Large intestine (tissue), 3 donors: ENCODE measurements around the gene HPS4. TPM values are rescaled to one million over a fixed set of nuclear protein-coding genes. Genes with fewer than 3 reads are reported as not detected.
"Not testable (repeated sequence)": the region's sequence is repeated elsewhere in the genome, so short reads cannot be mapped to it uniquely, and the experiment has no call there.

ENCODE experiments used
- DNase-seq, 2 donors: peaks; one replicate each; pipeline versions ENCODE4 v3.0.0 to v3.0.0-alpha.2; 2013
- H3K27ac ChIP-seq: one replicate; pipeline ENCODE4 v1.5.1; 2013; ENCODE audit warnings: low read length
- H3K27me3 ChIP-seq: 2 replicates; pipeline ENCODE4 v1.6.1; 2013; ENCODE audit warnings: low read length; ENCODE audit not compliant: control insufficient read depth, insufficient read depth
- H3K36me3 ChIP-seq: 2 replicates; pipeline ENCODE4 v1.6.1; 2013; ENCODE audit warnings: low read length; ENCODE audit not compliant: control insufficient read depth, insufficient read depth
- H3K4me1 ChIP-seq: one replicate; pipeline ENCODE4 v1.6.1; 2013; ENCODE audit warnings: low read length; ENCODE audit not compliant: control insufficient read depth, insufficient read depth
- H3K4me3 ChIP-seq: one replicate; pipeline ENCODE4 v1.5.1; 2013; ENCODE audit warnings: low read length
- H3K9me3 ChIP-seq: one replicate; pipeline ENCODE4 v1.6.1; 2013; ENCODE audit warnings: mild to moderate bottlenecking, low read depth, low read length, moderate library complexity; ENCODE audit not compliant: control insufficient read depth
- WGBS: methylation state at CpG from one replicate; pipeline ENCODE4 v1.1.5; 2013; ENCODE audit warnings: low lambda C conversion rate; ENCODE audit not compliant: insufficient coverage; 5-methylcytosine and 5-hydroxymethylcytosine counted together
- polyA plus RNA-seq: library from polyadenylated mRNA; unstranded; fragments of 120-200 nt; gene quantifications from one replicate; pipeline ENCODE4 v1.2.1, GENCODE V29; 2013

The HPS4 gene
- polyA plus RNA-seq, 1 donor, result 47.3 TPM

GRCh38 chr22:26416256-26416655, 67.3 kb downstream of the HPS4 start:
- no peaks in the 10 kb centered on the region for H3K9me3 ChIP-seq
- H3K4me3 ChIP-seq, result no peak overlapping the region
- H3K27me3 ChIP-seq, result peaks cover 40% of the 10 kb centered on the region
- WGBS, result 83% methylated on average over 1 of the region's 4 CpGs
- no peak overlapping the region for H3K27ac ChIP-seq
- no peak for DNase-seq
- H3K36me3 ChIP-seq, result no peaks in the 10 kb centered on the region
- H3K4me1 ChIP-seq, result no peaks in the 10 kb centered on the region

- Histone ChIP-seq H3K4me1 (no peaks in the 10 kb centered on the region), H3K9me3 (no peaks in the 10 kb centered on the region), H3K4me3 (no peak overlapping the region), H3K27me3 (peaks cover 46% of the 10 kb centered on the region), H3K27ac (no peak overlapping the region), H3K36me3 (no peaks in the 10 kb centered on the region)
- no CpG with 5 or more reads among the region's 4 CpGs for WGBS
- DNase-seq, result no peak
These were observed 69.2 kb downstream of the HPS4 start for GRCh38 chr22:26414347-26414746.

- no peaks in the 10 kb centered on the region for H3K36me3 ChIP-seq
- H3K27me3 ChIP-seq, result peaks cover 36% of the 10 kb centered on the region
- no peak for DNase-seq
- no peaks in the 10 kb centered on the region for H3K9me3 ChIP-seq
- no peak overlapping the region for H3K27ac ChIP-seq
- H3K4me1 ChIP-seq, result no peaks in the 10 kb centered on the region
- H3K4me3 ChIP-seq, result no peak overlapping the region
- WGBS, result 100% methylated on average over 2 of the region's 5 CpGs
These were observed 73.2 kb downstream of the HPS4 start for GRCh38 chr22:26410386-26410785.

- H3K4me3 ChIP-seq, result no peak overlapping the region
- no peaks in the 10 kb centered on the region for H3K4me1 ChIP-seq
- WGBS, result no CpG with 5 or more reads among the region's 5 CpGs
- H3K27me3 ChIP-seq, result peaks cover 41% of the 10 kb centered on the region
- H3K9me3 ChIP-seq, result no peaks in the 10 kb centered on the region
- H3K36me3 ChIP-seq, result no peaks in the 10 kb centered on the region
- DNase-seq, result no peak
- no peak overlapping the region for H3K27ac ChIP-seq
These were observed 73.8 kb downstream of the HPS4 start for GRCh38 chr22:26409719-26410335.

GRCh38 chr22:26408562-26409220, 74.9 kb downstream of the HPS4 start:
- not testable (repeated sequence) for H3K9me3 ChIP-seq, H3K4me1 ChIP-seq, H3K36me3 ChIP-seq, DNase-seq, H3K27ac ChIP-seq, H3K4me3 ChIP-seq
- peaks cover 38% of the 10 kb centered on the region for H3K27me3 ChIP-seq
- 90% methylated on average over 3 of the region's 7 CpGs for WGBS

DNA sequence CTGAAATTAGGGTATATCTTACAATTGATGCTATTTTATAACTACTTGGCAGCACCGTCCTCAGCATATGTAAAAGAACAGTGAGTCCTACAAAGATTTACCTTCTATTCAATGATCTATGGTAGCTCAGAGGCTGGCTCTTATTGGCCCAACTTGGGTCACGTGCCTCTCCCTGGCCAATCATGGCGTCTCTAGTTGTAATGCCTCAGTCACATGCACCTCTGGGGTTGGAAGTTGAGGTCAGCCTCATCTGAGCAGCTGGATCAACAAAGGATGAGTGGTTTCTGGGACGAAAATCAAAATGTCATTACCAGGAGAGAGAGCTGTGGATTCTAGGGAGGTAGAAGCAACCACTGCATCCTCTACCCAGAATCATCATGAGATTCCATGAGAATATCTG, 77.5 kb downstream of the HPS4 start:
- Histone ChIP-seq H3K27ac (no peak overlapping the region), H3K4me3 (no peak overlapping the region), H3K27me3 (peaks cover 26% of the 10 kb centered on the region), H3K36me3 (no peaks in the 10 kb centered on the region), H3K9me3 (no peaks in the 10 kb centered on the region), H3K4me1 (no peaks in the 10 kb centered on the region)
- no CpG with 5 or more reads among the region's 4 CpGs for WGBS
- DNase-seq, result no peak

DNA sequence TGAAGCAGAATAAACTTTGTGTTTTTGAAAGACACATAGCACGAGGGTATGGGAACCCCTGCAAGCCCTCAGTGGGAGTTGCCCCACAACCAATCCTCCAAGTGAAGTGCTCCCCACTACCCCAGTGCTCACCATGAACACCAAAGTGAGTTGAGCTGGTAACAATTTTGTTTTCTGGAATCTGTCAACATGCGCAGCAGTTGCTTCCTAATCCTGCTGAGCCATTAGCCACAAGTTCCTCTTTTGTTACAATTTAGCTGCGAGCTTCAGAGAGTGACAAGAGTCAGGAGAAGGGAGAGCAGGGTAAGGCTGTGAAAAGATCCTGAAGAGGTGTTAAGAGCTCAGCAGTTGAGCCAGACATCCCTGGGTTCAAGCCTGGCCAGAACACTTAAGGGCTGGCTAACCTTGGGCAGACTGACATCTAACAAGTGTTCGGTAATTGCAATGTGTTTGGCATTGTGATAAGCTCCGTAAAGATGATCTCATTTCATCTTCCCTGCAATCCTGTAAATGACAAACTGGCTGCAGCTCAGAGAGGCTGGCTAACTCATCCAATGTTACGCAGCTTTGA, 78.6 kb downstream of the HPS4 start:
- Histone ChIP-seq H3K9me3 (no peaks in the 10 kb centered on the region), H3K4me1 (no peaks in the 10 kb centered on the region), H3K27me3 (peaks cover 25% of the 10 kb centered on the region), H3K36me3 (no peaks in the 10 kb centered on the region), H3K27ac (no peak overlapping the region), H3K4me3 (no peak overlapping the region)
- no CpG with 5 or more reads among the region's 6 CpGs for WGBS
- no peak for DNase-seq

DNA sequence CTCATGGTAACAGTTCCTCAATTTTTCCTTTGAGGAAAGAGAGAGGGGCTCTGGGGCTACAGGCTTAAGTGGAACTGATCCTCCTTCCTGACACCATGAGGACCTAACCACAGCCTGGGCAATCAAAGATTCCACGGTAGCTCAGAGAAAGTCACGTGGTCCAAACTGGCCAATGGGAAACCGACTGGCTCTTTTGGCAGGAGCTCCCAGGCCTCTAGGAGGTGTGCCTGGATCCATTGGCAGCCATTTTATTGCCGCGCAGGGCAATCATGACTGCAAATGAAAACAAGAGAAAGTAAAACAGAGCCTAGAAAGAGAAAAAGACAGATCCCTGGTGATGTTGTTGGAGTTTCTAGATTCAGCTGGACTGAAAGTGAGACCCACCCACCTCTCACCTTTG, 81.9 kb downstream of the HPS4 start:
- no peaks in the 10 kb centered on the region for H3K4me1 ChIP-seq
- H3K36me3 ChIP-seq, result no peaks in the 10 kb centered on the region
- H3K27me3 ChIP-seq, result peaks cover 21% of the 10 kb centered on the region
- WGBS, result no CpG with 5 or more reads among the region's 5 CpGs
- H3K4me3 ChIP-seq, result no peak overlapping the region
- no peak overlapping the region for H3K27ac ChIP-seq
- DNase-seq, result no peak
- no peaks in the 10 kb centered on the region for H3K9me3 ChIP-seq

Other genes with a start within 250 kb of the HPS4 start
- 0.88 TPM for gene ASPHD2, start 54.5 kb downstream of the HPS4 start, polyA plus RNA-seq
- gene SRRD, start 94 bp upstream of the HPS4 start, polyA plus RNA-seq, result 18.1 TPM
- gene TFIP11, start 28.7 kb upstream of the HPS4 start, polyA plus RNA-seq, result 34.3 TPM
- gene TPST2, start 106.3 kb upstream of the HPS4 start, polyA plus RNA-seq, result 27.5 TPM
- gene CRYBB1, start 134.2 kb upstream of the HPS4 start, polyA plus RNA-seq, result 0.73 TPM
- 0.06 TPM for gene CRYBA4, start 138.2 kb upstream of the HPS4 start, polyA plus RNA-seq
- 8.5 TPM for gene MIAT, start 173.8 kb upstream of the HPS4 start, polyA plus RNA-seq